ENCODE data around the gene CATSPERD. TPM values are rescaled to one million over a fixed set of nuclear protein-coding genes. Genes with fewer than 3 reads are reported as not detected.

CATSPERD gene
- polyA plus RNA-seq, 3 donors = not detected

- no peak for DNase-seq
- no peak for TF ChIP-seq CTCF (IDR thresholded peaks at IDR 0.05)
- peaks cover 2% of the 10 kb centered on the region in 3 donors for H3K27me3 Mint-ChIP-seq (ENCODE audit: low read depth in 3 of 3)
- Histone ChIP-seq H3K4me1 (ENCODE audit: control insufficient read depth in 1 of 2, insufficient read depth in 2 of 2, low read length in 2 of 2) (no peaks in the 10 kb centered on the region), H3K4me3 (replicated peaks in 1 of 3; ENCODE audit: low read depth in 2 of 3, low read length in 3 of 3) (no peak overlapping the region), H3K9ac (ENCODE audit: insufficient read depth, low read length, poor library complexity, severe bottlenecking) (no peak overlapping the region), H3K27me3 (ENCODE audit: control insufficient read depth in 2 of 2, insufficient read depth in 2 of 2, low read length in 2 of 2) (no peaks in the 10 kb centered on the region), H4K20me1 (ENCODE audit: insufficient read depth, low read length) (no peaks in the 10 kb centered on the region), H2AFZ (ENCODE audit: insufficient read depth, low read depth, low read length, poor library complexity, severe bottlenecking) (no peak overlapping the region), H3K36me3 (replicated peaks in 1 of 2; ENCODE audit: control insufficient read depth in 1 of 2, insufficient read depth in 2 of 2, low read length in 2 of 2) (peaks cover 32 to 36% of the 10 kb centered on the region in 2 donors), H3K9me3 (replicated peaks in 1 of 2; ENCODE audit: control insufficient read depth in 1 of 2, insufficient read depth in 1 of 2, low read length in 2 of 2) (no peaks in the 10 kb centered on the region), H3K27ac (ENCODE audit: low read depth in 1 of 2, low read length in 2 of 2) (no peak overlapping the region), H3K79me2 (ENCODE audit: insufficient read depth, low read length) (no peaks in the 10 kb centered on the region), H3K4me2 (replicated peaks; ENCODE audit: extremely low read depth, low read length, poor library complexity, severe bottlenecking) (no peak overlapping the region)
- intact Hi-C loops (cut with micrococcal nuclease) = no loop called here
- no peak overlapping the region for H3K27ac Mint-ChIP-seq
- H3K9me3 Mint-ChIP-seq = peaks cover 0 to 3% (median 0%) of the 10 kb centered on the region in 7 donors
- peaks cover 21 to 31% of the 10 kb centered on the region in 2 donors for H3K36me3 Mint-ChIP-seq
- 95% methylated on average over 5 of the region's 9 CpGs for WGBS (ENCODE audit: insufficient coverage)
- H3K4me3 Mint-ChIP-seq = no peak overlapping the region
- no peaks in the 10 kb centered on the region for H3K4me1 Mint-ChIP-seq
Measured at GRCh38 chr19:5782322-5782721, 61.9 kb downstream of the CATSPERD start.

- H3K4me1 Mint-ChIP-seq = no peaks in the 10 kb centered on the region
Measured at GRCh38 chr19:5782945-5783919, 62.8 kb downstream of the CATSPERD start.

More at GRCh38 chr19:5782945-5783919, 62.8 kb downstream of the CATSPERD start:
- no peak for DNase-seq
- Histone ChIP-seq H3K9ac (ENCODE audit: insufficient read depth, low read length, poor library complexity, severe bottlenecking) (no peak overlapping the region), H3K4me1 (ENCODE audit: control insufficient read depth in 1 of 2, insufficient read depth in 2 of 2, low read length in 2 of 2) (no peaks in the 10 kb centered on the region), H3K36me3 (replicated peaks in 1 of 2; ENCODE audit: control insufficient read depth in 1 of 2, insufficient read depth in 2 of 2, low read length in 2 of 2) (peaks cover 41 to 45% of the 10 kb centered on the region in 2 donors), H3K27me3 (ENCODE audit: control insufficient read depth in 2 of 2, insufficient read depth in 2 of 2, low read length in 2 of 2) (no peaks in the 10 kb centered on the region), H3K4me2 (replicated peaks; ENCODE audit: extremely low read depth, low read length, poor library complexity, severe bottlenecking) (no peak overlapping the region), H3K27ac (ENCODE audit: low read depth in 1 of 2, low read length in 2 of 2) (no peak overlapping the region), H3K4me3 (replicated peaks in 1 of 3; ENCODE audit: low read depth in 2 of 3, low read length in 3 of 3) (no peak overlapping the region), H4K20me1 (ENCODE audit: insufficient read depth, low read length) (peaks cover 6% of the 10 kb centered on the region), H3K9me3 (replicated peaks in 1 of 2; ENCODE audit: control insufficient read depth in 1 of 2, insufficient read depth in 1 of 2, low read length in 2 of 2) (no peaks in the 10 kb centered on the region), H2AFZ (ENCODE audit: insufficient read depth, low read depth, low read length, poor library complexity, severe bottlenecking) (no peak overlapping the region), H3K79me2 (ENCODE audit: insufficient read depth, low read length) (no peaks in the 10 kb centered on the region)
- Mint-ChIP-seq H3K4me3 (no peak overlapping the region), H3K27me3 (ENCODE audit: low read depth in 3 of 3) (peaks cover 2% of the 10 kb centered on the region in 3 donors), H3K9me3 (peaks cover 0 to 3% (median 0%) of the 10 kb centered on the region in 7 donors), H3K36me3 (peaks cover 28 to 41% of the 10 kb centered on the region in 2 donors), H3K27ac (no peak overlapping the region)
- no peak for TF ChIP-seq CTCF (IDR thresholded peaks at IDR 0.05)
- intact Hi-C loops (cut with micrococcal nuclease) = no loop called here
- 97% methylated on average over 36 of the region's 48 CpGs for WGBS (ENCODE audit: insufficient coverage)
